ENCODE results near the gene GATB.

The GATB gene

DNA sequence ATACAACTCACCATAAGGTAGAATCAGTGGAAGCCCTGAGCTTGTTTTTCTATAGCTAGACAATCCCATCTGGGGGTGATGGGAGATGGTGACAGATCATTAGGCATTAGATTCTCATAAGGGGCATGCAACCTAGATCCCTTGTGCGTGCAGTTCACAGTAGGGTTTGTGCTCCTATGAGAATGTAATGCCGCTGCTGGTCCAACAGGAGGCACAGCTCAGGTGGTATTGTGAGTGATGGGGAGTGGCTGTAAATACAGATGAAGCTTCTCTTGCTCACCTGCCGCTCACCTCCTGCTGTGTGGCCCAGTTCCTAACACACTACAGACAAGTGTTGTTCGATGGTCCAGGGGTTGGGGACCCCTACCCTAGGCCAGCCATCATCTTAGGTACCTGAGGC, 5.9 kb upstream of the GATB start:
- no peaks in the 10 kb centered on the region for H3F3A ChIP-seq (ENCODE audit: insufficient read depth)
- no peak overlapping the region for H3K27ac ChIP-seq (ENCODE audit: low read depth, low read length)
- no peaks in the 10 kb centered on the region for H4K20me1 ChIP-seq (ENCODE audit: low read depth, low read length)
- H3K36me3 ChIP-seq (ENCODE audit: low read length) = no peaks in the 10 kb centered on the region
- H3K4me2 ChIP-seq (ENCODE audit: low read depth, low read length, poor library complexity, severe bottlenecking) = no peak overlapping the region
- H3K27me3 ChIP-seq (ENCODE audit: low read length) = no peaks in the 10 kb centered on the region
- TF ChIP-seq, protein P1, sequence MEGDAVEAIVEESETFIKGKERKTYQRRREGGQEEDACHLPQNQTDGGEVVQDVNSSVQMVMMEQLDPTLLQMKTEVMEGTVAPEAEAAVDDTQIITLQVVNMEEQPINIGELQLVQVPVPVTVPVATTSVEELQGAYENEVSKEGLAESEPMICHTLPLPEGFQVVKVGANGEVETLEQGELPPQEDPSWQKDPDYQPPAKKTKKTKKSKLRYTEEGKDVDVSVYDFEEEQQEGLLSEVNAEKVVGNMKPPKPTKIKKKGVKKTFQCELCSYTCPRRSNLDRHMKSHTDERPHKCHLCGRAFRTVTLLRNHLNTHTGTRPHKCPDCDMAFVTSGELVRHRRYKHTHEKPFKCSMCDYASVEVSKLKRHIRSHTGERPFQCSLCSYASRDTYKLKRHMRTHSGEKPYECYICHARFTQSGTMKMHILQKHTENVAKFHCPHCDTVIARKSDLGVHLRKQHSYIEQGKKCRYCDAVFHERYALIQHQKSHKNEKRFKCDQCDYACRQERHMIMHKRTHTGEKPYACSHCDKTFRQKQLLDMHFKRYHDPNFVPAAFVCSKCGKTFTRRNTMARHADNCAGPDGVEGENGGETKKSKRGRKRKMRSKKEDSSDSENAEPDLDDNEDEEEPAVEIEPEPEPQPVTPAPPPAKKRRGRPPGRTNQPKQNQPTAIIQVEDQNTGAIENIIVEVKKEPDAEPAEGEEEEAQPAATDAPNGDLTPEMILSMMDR (IDR thresholded peaks at IDR 0.05; ENCODE audit: insufficient read depth, low read length, poor library complexity, severe bottlenecking) = no peak
- no peak for TF ChIP-seq EZH2phosphoT487 (conservative IDR thresholded peaks at IDR 0.05; ENCODE audit: low read length)
- H3K9me3 ChIP-seq (ENCODE audit: insufficient read depth, low read length) = no peaks in the 10 kb centered on the region
- H3K9me2 ChIP-seq (replicated peaks; ENCODE audit: insufficient read depth, low read length) = no peaks in the 10 kb centered on the region
- no peak overlapping the region for H3K9ac ChIP-seq (ENCODE audit: low read length)
- H3K79me2 ChIP-seq (ENCODE audit: insufficient read depth, low read length) = no peaks in the 10 kb centered on the region
- no peak overlapping the region for H3K4me3 ChIP-seq (ENCODE audit: insufficient read depth, low read length, poor library complexity, severe bottlenecking)
- no peak overlapping the region for H2AFZ ChIP-seq (ENCODE audit: low read depth, low read length, severe bottlenecking)

DNA sequence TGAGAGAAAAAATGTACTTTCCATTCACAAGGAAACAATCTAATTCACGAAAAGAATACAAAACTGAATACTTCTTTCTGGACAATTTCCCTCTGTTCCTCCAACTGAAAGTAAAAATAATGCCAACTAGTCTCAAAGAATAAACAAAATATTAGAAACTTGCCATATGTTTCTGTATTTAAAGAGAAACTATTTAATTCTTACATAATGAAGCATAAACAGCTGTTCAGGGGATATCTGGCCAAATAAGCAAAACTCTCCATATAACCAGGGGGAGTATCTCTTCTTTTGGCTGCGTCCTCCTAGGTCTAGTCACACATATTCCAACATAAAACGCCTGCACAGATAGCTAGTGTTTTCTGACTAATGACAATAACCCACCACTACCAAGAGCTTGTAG, 805 bp downstream of the GATB start:
- peak overlapping the region; percentile 91 for H3K4me3 ChIP-seq (ENCODE audit: insufficient read depth, low read length, poor library complexity, severe bottlenecking)
- no peaks in the 10 kb centered on the region for H3K27me3 ChIP-seq (ENCODE audit: low read length)
- no peaks in the 10 kb centered on the region for H3K9me2 ChIP-seq (replicated peaks; ENCODE audit: insufficient read depth, low read length)
- H4K20me1 ChIP-seq (ENCODE audit: low read depth, low read length) = no peaks in the 10 kb centered on the region
- no peak for TF ChIP-seq EZH2phosphoT487 (conservative IDR thresholded peaks at IDR 0.05; ENCODE audit: low read length)
- TF ChIP-seq, protein P1 (IDR thresholded peaks at IDR 0.05; ENCODE audit: insufficient read depth, low read length, poor library complexity, severe bottlenecking) = no peak
- H3K79me2 ChIP-seq (ENCODE audit: insufficient read depth, low read length) = no peaks in the 10 kb centered on the region
- no peaks in the 10 kb centered on the region for H3F3A ChIP-seq (ENCODE audit: insufficient read depth)
- peak overlapping the region; percentile 89 for H3K4me2 ChIP-seq (ENCODE audit: low read depth, low read length, poor library complexity, severe bottlenecking)
- H3K9ac ChIP-seq (ENCODE audit: low read length) = peak overlapping the region; percentile 68; the same call in 1 of the 2 replicates
- no peaks in the 10 kb centered on the region for H3K36me3 ChIP-seq (ENCODE audit: low read length)
- H3K9me3 ChIP-seq (ENCODE audit: insufficient read depth, low read length) = no peaks in the 10 kb centered on the region
- H2AFZ ChIP-seq (ENCODE audit: low read depth, low read length, severe bottlenecking) = peak overlapping the region; percentile 89
- no peak overlapping the region for H3K27ac ChIP-seq (ENCODE audit: low read depth, low read length)

DNA sequence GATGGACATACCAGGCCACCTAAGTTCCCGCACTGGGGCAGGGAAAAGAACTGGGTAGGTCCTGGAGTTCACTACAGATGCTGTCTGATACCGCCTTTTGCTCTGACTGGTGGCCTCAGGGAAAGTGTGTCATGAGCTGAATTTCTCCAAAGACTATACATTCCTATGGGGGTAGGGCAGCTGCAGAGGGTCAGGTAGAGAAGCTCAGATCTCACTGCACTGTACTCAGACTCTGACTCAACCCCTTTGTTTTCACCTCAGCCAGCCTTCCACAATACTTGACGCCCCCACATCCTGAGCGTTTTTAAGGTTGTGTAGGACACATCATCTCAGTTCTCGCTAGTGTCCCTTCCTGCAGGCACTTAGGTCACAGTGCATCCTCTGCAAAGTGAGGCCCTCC, 7.8 kb downstream of the GATB start:
- Histone ChIP-seq H3K9me2 (replicated peaks; ENCODE audit: insufficient read depth, low read length) (no peaks in the 10 kb centered on the region), H3K79me2 (ENCODE audit: insufficient read depth, low read length) (no peaks in the 10 kb centered on the region), H3K36me3 (ENCODE audit: low read length) (no peaks in the 10 kb centered on the region), H3K4me3 (ENCODE audit: insufficient read depth, low read length, poor library complexity, severe bottlenecking) (no peak overlapping the region), H3K9ac (ENCODE audit: low read length) (no peak overlapping the region), H3K9me3 (ENCODE audit: insufficient read depth, low read length) (no peaks in the 10 kb centered on the region), H4K20me1 (ENCODE audit: low read depth, low read length) (no peaks in the 10 kb centered on the region), H3K4me2 (ENCODE audit: low read depth, low read length, poor library complexity, severe bottlenecking) (no peak overlapping the region), H3F3A (ENCODE audit: insufficient read depth) (no peaks in the 10 kb centered on the region), H2AFZ (ENCODE audit: low read depth, low read length, severe bottlenecking) (no peak overlapping the region), H3K27me3 (ENCODE audit: low read length) (no peaks in the 10 kb centered on the region), H3K27ac (ENCODE audit: low read depth, low read length) (no peak overlapping the region)
- TF ChIP-seq, protein P1 (IDR thresholded peaks at IDR 0.05; ENCODE audit: insufficient read depth, low read length, poor library complexity, severe bottlenecking) = no peak
- no peak for TF ChIP-seq EZH2phosphoT487 (conservative IDR thresholded peaks at IDR 0.05; ENCODE audit: low read length)

All from SU-DHL-6 (cell line).